Measurements from ENCODE around the gene TMCC1. TPM values are rescaled to one million over a fixed set of nuclear protein-coding genes. Genes with fewer than 3 reads are reported as not detected.
"Not testable (repeated sequence)": the region's sequence is repeated elsewhere in the genome, so short reads cannot be mapped to it uniquely, and the experiment has no call there.

The TMCC1 gene
- polyA plus RNA-seq, 1 experiment, result 14.4 TPM

- DNase-seq (ENCODE audit: low read depth), result no peak
- no peak overlapping the region for H3K4me3 ChIP-seq (ENCODE audit: low read depth, low read length)
- H3K36me3 ChIP-seq (ENCODE audit: control insufficient read depth, insufficient read depth, low read length), result no peaks in the 10 kb centered on the region
- TF ChIP-seq, protein P1, sequence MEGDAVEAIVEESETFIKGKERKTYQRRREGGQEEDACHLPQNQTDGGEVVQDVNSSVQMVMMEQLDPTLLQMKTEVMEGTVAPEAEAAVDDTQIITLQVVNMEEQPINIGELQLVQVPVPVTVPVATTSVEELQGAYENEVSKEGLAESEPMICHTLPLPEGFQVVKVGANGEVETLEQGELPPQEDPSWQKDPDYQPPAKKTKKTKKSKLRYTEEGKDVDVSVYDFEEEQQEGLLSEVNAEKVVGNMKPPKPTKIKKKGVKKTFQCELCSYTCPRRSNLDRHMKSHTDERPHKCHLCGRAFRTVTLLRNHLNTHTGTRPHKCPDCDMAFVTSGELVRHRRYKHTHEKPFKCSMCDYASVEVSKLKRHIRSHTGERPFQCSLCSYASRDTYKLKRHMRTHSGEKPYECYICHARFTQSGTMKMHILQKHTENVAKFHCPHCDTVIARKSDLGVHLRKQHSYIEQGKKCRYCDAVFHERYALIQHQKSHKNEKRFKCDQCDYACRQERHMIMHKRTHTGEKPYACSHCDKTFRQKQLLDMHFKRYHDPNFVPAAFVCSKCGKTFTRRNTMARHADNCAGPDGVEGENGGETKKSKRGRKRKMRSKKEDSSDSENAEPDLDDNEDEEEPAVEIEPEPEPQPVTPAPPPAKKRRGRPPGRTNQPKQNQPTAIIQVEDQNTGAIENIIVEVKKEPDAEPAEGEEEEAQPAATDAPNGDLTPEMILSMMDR (IDR thresholded peaks at IDR 0.05; ENCODE audit: insufficient read depth, low read depth, low read length), result no peak
- no peaks in the 10 kb centered on the region; the same call in 1 of the 2 replicates for H3K27me3 ChIP-seq (ENCODE audit: control insufficient read depth, insufficient read depth, low read length)
- ChIA-PET CTCF (interaction anchor here (1.0 kb wide), 1 partner anchor 180 kb away, joined by 3 read pairs; no protein-coding TSS in a partner anchor), POLR2A (interaction anchor here (0.6 kb wide), 1 partner anchor 42 kb away, joined by 3 read pairs; no protein-coding TSS in a partner anchor)
Observed at GRCh38 chr3:129644836-129645235, 248.7 kb downstream of the TMCC1 start.

- H3K27me3 ChIP-seq (ENCODE audit: control insufficient read depth, insufficient read depth, low read length); H3K4me3 ChIP-seq (ENCODE audit: low read depth, low read length); DNase-seq (ENCODE audit: low read depth); H3K36me3 ChIP-seq (ENCODE audit: control insufficient read depth, insufficient read depth, low read length); POLR2A ChIA-PET: not testable (repeated sequence)
- CTCF ChIA-PET, result interaction anchor here (0.6 kb wide), 1 partner anchor 168 kb away, joined by 4 read pairs; no protein-coding TSS in a partner anchor
Observed at GRCh38 chr3:129641567-129642260, 251.8 kb downstream of the TMCC1 start.

GRCh38 chr3:129640985-129641384, 252.5 kb downstream of the TMCC1 start:
- CTCF ChIA-PET, result not testable (repeated sequence)

GRCh38 chr3:129638481-129638880, 255.0 kb downstream of the TMCC1 start:
- Histone ChIP-seq H3K4me3 (ENCODE audit: low read depth, low read length) (no peak overlapping the region), H3K27me3 (ENCODE audit: control insufficient read depth, insufficient read depth, low read length) (no peaks in the 10 kb centered on the region), H3K36me3 (ENCODE audit: control insufficient read depth, insufficient read depth, low read length) (no peaks in the 10 kb centered on the region; the same call in 1 of the 2 replicates)
- no peak for DNase-seq (ENCODE audit: low read depth)
- ChIA-PET CTCF (interaction anchor here (0.6 to 1.0 kb wide), 2 partner anchors 137 to 296 kb away, joined by 3 read pairs; no protein-coding TSS in a partner anchor), POLR2A (no interaction called here)
- TF ChIP-seq, protein P1 (IDR thresholded peaks at IDR 0.05; ENCODE audit: insufficient read depth, low read depth, low read length), result no peak

More at GRCh38 chr3:129640985-129641384, 252.5 kb downstream of the TMCC1 start:
- POLR2A ChIA-PET; H3K36me3 ChIP-seq (ENCODE audit: control insufficient read depth, insufficient read depth, low read length); DNase-seq (ENCODE audit: low read depth); H3K4me3 ChIP-seq (ENCODE audit: low read depth, low read length); H3K27me3 ChIP-seq (ENCODE audit: control insufficient read depth, insufficient read depth, low read length): not testable (repeated sequence)

DNA sequence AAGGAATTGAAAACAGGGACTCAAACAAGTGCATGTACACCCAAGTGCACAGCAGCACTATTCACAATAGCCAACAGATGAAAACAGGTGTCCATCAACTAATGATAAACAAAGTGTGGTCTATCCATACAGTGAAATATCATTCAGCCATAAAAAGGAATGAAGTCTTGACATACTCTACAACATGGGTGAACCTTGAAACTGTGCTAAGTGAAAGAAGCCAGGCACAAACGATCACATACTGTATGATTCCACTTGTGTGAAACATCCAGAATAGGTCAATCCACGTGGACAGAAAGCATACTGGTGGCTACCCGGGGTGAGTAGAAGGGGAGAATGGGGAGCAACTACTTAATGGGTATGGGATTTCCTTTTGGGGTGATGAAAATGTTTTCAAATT, 257.4 kb downstream of the TMCC1 start:
- CTCF ChIA-PET, result interaction anchor here (1.1 to 1.9 kb wide), 3 partner anchors 9 to 298 kb away, joined by 3 to 5 read pairs (median 4); no protein-coding TSS in a partner anchor

DNA sequence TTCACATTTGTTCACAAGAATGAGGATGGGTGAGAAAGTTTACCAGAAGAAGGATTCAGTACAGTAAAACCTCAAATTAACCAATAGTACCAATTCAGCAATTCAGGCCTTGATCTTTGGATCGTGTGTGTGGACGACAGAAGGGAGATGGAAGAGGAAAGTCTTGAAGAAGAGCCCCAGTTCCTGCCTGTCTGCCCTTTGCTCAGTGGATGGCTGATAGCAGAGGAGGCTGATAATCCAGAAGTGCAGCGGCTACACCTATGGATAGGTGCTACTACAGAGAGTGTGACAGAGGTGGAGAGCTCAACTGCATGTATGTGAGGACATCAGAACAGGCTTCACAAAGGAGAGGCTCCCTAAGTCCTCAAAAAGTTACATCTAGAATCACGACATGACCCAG, 257.9 kb downstream of the TMCC1 start:
- DNase-seq (ENCODE audit: low read depth), result no peak
- ChIA-PET POLR2A (no interaction called here), CTCF (interaction anchor here (1.1 to 1.9 kb wide), 6 partner anchors 9 to 300 kb away, joined by 3 to 8 read pairs (median 4); no protein-coding TSS in a partner anchor)
- TF ChIP-seq, protein P1 (IDR thresholded peaks at IDR 0.05; ENCODE audit: insufficient read depth, low read depth, low read length), result no peak
- Histone ChIP-seq H3K36me3 (ENCODE audit: control insufficient read depth, insufficient read depth, low read length) (no peaks in the 10 kb centered on the region; the same call in 1 of the 2 replicates), H3K4me3 (ENCODE audit: low read depth, low read length) (no peak overlapping the region), H3K27me3 (ENCODE audit: control insufficient read depth, insufficient read depth, low read length) (no peaks in the 10 kb centered on the region)

More for the DNA sequence above, 257.4 kb downstream of the TMCC1 start:
- TF ChIP-seq, protein P1 (IDR thresholded peaks at IDR 0.05; ENCODE audit: insufficient read depth, low read depth, low read length), result no peak
- H3K36me3 ChIP-seq (ENCODE audit: control insufficient read depth, insufficient read depth, low read length), result no peaks in the 10 kb centered on the region; the same call in 1 of the 2 replicates
- H3K4me3 ChIP-seq (ENCODE audit: low read depth, low read length), result no peak overlapping the region
- no peak for DNase-seq (ENCODE audit: low read depth)
- no peaks in the 10 kb centered on the region for H3K27me3 ChIP-seq (ENCODE audit: control insufficient read depth, insufficient read depth, low read length)
- POLR2A ChIA-PET, result no interaction called here
